ENCODE results near the gene KCNJ9.
"Not testable (repeated sequence)": the region's sequence is repeated elsewhere in the genome, so short reads cannot be mapped to it uniquely, and the experiment has no call there.

The KCNJ9 gene

DNA sequence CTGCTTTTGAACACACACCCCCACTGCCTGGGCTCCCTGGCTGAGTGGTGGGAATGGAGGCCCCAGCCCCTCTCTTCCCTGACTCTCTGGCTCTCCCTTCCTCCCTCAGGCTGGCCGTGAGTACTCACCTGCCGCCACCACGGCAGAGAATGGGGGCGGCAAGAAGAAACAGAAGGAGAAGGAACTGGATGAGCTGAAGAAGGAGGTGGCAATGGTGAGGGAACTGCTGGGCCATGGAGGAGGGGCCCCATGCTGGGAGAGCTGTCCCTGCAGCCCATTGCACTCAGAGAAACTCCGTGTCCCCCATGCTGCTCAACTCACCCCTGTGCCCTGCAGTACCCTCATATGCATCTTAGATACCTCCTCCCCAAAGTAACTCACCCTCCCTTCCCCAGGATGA is 39.5 kb downstream of the KCNJ9 start:
- FAIRE-seq = no peak
- no peak for DNase-seq (ENCODE audit: extremely low spot score, insufficient read length, low read depth)

DNA sequence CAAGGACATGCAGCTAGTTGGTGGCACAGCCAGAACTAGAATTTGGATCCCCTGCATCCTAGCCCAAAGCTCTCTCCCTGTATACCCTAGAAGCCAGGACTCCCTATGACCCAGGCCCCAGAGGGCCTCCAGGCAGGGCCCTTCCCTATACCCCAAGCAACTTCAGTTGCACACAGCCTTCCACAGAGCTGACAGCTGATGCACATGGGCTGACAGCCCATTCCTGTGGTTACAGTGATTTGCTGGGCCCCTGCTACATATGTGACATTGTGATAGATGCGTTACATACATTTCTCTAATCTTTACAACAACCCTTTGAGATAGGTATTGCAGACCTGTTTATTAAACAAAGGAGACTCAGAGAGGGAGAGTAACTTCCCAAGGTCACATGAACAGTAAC is 40.0 kb downstream of the KCNJ9 start:
- no peak for DNase-seq (ENCODE audit: extremely low spot score, insufficient read length, low read depth)
- no peak for FAIRE-seq

DNA sequence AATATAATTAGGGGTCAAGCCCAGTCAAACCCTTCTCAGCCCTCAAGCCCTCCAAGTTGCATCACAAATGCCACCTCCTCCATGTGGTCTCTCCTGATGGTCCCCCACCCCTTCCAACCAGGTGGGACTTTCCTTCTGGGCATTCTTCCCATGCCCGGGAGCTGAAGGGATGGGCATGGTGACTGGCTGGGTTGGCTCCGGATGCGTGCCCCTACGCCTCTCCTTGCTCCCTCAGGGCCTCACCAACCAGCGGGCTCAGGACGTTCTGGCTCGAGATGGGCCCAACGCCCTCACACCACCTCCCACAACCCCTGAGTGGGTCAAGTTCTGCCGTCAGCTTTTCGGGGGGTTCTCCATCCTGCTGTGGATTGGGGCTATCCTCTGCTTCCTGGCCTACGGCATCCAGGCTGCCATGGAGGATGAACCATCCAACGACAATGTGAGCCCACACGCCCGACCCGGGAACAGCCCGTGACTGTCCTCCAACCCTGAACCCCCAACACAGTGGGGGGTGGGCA is 41.7 kb downstream of the KCNJ9 start:
- DNase-seq (ENCODE audit: extremely low spot score, insufficient read length, low read depth) (no peak), FAIRE-seq (no peak)

DNA sequence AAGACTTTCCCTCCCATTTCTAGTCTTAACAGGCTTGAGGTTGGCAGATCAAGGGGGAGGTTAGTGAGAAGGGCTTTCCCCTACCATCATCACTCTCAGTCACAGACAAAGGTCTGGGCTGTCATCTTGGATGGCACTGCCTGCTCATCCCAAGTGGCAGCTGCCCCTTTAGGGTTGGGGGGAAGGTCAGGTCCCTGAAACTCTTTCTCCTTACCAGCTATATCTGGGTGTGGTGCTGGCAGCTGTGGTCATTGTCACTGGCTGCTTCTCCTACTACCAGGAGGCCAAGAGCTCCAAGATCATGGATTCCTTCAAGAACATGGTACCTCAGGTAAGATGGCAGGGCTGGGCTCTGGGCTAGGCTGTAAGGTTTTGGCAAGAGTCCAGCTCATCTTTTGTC is 42.4 kb downstream of the KCNJ9 start:
- no peak for DNase-seq (ENCODE audit: extremely low spot score, insufficient read length, low read depth)
- FAIRE-seq = no peak

DNA sequence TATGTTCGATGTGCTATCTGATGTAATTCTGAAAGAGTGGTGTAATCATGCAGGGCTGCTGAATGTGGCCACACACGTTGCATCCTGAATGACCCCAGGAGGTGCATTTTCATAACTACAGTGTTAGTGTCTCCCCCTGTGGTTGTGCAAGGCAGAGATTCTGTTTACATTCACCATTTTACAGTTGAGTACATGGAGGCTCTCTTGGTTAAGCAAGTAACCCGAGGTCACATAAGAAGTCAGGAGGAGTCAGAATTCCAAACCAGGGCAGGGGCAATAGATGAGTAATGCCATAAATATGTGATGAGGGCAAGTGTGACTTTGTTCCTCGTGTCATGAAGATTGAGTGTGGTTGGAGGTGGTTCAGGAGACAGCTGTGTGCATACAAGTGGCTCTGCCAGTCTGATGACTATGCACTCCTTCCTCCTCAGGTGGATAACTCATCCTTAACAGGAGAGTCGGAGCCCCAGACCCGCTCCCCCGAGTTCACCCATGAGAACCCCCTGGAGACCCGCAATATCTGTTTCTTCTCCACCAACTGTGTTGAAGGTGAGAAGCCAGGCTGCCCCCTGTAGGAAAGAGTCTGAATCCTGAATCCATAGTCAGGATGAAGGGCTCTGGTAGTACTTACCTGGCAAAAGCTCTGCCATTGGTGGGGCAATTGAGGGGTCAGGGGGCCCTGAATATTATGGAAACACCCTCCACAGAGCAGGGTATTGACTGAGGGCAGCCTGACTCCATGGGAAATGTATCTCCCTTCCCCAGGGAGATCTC is 43.6 kb downstream of the KCNJ9 start:
- FAIRE-seq (no peak), DNase-seq (ENCODE audit: extremely low spot score, insufficient read length, low read depth) (no peak)

DNA sequence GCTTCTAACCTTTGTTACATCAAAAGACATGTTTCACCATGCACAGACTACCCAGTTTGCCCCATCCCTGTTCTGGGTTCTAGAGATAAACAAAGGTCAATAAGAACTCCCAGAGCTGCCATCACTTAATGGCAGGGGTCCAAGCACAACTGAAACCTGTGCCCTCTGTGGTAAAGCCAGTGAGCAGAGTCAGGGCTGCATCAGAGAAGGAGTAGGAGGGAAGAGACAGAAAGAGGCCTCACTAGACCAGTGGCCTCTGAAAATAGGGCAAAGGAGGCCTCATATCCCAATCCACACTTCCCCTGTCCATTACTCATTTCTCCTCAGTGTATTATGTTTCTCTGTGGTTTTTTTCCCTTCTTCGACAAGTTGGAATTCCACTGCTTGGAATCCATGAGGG is 44.4 kb downstream of the KCNJ9 start:
- DNase-seq (ENCODE audit: extremely low spot score, insufficient read length, low read depth) = no peak
- FAIRE-seq = no peak

DNA sequence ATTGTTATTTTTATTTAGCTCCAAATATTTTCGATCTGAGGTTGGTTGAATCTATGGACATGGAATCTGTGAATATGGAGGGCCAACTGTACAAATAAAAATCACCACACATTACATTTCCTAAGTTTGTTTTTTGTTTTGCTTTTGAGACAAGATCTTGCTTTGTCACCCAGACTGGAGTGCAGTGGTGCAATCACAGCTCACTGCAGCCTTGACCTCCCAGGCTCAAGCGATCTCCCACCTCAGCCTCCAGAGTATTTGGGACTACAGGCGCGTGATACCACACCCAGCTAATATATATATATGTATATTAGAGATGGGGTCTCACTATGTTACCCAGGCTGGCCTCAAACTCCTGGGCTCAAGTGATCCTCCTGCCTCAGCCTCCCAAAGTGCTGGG is 45.0 kb downstream of the KCNJ9 start:
- FAIRE-seq; DNase-seq (ENCODE audit: extremely low spot score, insufficient read length, low read depth): not testable (repeated sequence)

DNA sequence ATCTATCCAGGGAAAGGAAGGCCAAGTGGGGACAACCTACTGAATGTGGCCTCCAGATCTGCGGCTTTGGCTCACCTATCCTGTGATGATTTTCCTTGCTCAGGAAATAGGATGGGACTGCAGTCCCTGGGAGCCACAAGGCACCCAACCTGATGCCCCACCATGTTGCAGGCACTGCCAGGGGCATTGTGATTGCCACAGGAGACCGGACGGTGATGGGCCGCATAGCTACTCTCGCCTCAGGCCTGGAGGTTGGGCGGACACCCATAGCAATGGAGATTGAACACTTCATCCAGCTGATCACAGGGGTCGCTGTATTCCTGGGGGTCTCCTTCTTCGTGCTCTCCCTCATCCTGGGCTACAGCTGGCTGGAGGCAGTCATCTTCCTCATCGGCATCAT is 46.0 kb downstream of the KCNJ9 start:
- no peak for DNase-seq (ENCODE audit: extremely low spot score, insufficient read length, low read depth)
- no peak for FAIRE-seq

DNA sequence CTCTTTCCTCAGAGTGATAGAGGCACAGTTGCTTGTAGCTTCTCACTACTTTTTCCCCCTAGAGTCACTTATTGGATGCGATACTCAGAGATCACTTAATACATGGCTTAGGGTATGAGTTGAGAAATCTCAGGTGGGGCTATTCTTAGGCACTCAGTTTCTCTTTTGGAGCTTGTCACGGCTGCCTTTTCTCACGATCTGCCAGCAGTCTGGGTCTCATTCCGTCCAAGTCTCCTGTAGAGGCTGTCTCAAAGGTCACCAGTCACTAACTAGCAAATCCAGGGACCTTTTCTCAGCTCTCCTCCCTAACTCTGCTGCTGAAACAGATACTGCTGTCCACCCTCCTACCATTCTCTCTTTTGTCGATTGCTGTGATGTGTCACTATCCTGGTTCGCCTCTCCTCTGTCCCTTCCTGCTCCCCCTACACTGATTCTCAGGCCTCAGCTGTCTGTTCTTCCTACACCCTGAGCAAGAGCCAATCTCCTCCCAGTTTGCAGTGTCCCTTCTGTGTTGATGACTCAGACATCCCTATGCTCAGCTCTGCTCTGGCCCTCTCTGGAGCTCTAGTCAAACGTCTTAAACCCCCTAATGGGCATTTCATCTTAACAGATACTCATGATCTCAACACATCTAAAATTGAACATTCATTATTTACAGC is 46.7 kb downstream of the KCNJ9 start:
- FAIRE-seq = no peak

DNA sequence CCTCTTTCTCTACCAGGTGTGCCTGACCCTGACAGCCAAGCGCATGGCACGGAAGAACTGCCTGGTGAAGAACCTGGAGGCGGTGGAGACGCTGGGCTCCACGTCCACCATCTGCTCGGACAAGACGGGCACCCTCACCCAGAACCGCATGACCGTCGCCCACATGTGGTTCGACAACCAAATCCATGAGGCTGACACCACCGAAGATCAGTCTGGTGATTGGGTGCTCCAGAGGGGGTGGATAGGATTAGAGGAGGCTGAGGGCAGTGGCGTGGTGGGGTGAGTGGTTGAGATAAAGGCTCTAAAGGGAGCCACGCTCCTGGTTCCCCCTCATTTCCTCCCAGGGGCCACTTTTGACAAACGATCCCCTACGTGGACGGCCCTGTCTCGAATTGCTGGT is 47.3 kb downstream of the KCNJ9 start:
- FAIRE-seq = no peak

More for the DNA sequence above, 46.7 kb downstream of the KCNJ9 start:
- DNase-seq (ENCODE audit: extremely low spot score, insufficient read length, low read depth) = no peak

DNA sequence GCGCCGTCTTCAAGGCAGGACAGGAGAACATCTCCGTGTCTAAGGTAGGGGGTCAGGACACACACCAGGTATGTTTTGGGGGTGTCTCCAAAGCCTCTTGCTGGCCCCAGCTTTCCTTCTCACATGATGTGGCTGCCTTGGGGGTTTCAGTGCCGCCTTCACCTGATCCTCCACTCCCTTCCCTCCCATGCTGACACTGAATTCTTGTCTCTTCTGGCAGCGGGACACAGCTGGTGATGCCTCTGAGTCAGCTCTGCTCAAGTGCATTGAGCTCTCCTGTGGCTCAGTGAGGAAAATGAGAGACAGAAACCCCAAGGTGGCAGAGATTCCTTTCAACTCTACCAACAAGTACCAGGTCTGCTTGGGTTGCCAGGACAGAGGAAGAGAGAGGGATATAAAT is 47.7 kb downstream of the KCNJ9 start:
- FAIRE-seq (no peak), DNase-seq (ENCODE audit: extremely low spot score, insufficient read length, low read depth) (no peak)

More for the DNA sequence above, 47.3 kb downstream of the KCNJ9 start:
- no peak for DNase-seq (ENCODE audit: extremely low spot score, insufficient read length, low read depth)

DNA sequence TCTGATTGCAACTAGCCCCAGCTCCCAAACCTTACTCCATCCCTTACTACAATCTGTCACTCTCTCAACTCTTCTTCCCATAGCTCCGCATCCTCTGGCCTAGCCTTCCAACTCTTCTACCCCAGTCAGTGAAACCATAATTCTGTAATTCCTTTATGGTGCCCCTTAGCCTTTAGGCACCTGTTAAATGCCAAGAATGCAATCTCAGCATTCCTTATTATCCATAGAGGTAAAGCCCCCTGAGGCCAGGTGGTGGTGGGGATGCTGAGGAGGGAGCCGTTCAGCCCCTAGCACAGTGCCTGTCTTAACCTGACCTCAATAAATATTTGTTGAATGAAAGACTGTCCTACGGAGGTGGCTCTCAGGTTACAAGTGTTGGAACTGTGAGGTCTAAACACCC is 48.2 kb downstream of the KCNJ9 start:
- DNase-seq (ENCODE audit: extremely low spot score, insufficient read length, low read depth) = no peak
- no peak for FAIRE-seq

DNA sequence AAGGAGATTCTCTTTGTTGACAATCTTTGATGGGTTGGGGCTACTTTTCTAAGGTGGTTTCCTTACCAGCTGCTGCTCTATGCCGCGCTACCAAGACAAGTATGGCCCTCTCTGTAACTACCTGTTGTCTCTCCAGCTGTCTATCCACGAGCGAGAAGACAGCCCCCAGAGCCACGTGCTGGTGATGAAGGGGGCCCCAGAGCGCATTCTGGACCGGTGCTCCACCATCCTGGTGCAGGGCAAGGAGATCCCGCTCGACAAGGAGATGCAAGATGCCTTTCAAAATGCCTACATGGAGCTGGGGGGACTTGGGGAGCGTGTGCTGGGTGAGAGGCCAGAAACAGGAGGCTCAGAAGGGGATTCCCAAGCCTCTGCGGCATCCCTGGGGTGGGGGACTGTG is 48.6 kb downstream of the KCNJ9 start:
- FAIRE-seq = no peak
- no peak for DNase-seq (ENCODE audit: extremely low spot score, insufficient read length, low read depth)

DNA sequence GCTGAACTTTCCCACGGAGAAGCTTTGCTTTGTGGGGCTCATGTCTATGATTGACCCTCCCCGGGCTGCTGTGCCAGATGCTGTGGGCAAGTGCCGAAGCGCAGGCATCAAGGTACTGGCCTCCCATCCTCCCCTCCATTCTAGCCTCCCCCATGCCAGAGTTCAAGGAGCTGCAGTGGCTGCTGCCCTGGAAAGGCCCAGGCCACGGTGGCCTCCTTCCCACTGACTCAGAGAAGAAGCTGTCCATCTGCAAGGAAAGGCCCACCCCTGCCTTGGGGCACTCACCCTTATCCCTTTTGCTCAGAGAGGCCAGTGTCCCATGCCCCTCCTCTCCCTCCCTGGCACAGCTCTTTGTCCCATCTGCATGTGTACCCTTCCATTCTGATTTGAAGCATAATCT is 49.1 kb downstream of the KCNJ9 start:
- FAIRE-seq = no peak

DNA sequence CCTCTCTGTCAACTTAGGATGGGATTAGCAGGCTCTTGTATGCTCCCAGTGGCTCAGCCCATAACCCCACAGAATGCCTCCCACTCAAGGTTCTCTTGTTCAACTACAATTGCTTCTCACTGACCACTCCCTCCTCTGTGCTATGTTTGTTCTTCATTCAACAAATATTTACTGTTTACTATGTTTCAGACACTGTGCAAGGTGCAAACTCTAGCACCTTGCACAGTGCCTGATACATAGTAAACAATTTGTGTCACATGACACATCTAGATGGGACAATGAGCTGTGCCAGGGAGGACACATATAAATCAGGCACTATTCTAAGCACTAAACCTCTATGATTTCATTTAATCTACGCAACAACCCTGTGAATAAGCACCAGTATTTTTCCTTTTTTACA is 49.6 kb downstream of the KCNJ9 start:
- DNase-seq (ENCODE audit: extremely low spot score, insufficient read length, low read depth) (no peak), FAIRE-seq (no peak)

More for the DNA sequence above, 49.1 kb downstream of the KCNJ9 start:
- DNase-seq (ENCODE audit: extremely low spot score, insufficient read length, low read depth) = no peak

DNA sequence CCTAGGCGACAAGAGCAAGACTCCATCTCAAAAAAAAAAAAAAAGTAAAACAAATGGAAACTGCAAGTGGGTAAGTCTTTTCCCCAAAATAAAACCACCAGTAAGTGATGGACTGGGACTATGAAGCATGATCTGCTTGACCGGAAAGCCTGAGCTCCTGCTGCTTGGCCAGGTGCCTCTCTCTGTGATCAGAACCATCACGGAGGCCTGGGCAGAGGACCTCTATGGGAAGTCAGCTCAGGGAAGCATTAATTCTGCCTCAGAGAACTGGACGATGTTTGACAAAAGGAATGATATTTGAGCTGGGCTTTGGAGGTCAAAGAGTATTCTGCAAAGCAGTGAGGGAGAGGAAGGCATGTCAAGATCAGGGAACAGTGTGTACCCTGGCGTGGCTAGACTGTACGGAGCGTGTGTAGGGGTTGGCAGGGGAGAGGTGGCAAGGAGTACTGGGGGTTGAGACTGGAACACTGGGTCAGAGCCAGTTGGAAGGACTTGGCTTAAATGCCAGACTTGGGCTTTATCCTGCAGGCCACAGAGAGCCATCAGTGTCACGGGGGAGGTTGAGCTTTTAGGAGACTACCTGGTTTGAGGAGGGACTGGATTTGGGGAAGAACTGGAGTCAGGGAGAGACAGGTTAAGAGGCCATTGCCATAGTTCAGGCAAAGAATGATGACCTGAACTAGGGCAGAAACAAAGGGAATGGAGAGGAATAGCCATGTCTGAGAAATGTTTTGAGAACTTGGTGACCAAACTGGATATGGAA is 50.6 kb downstream of the KCNJ9 start:
- no peak for DNase-seq (ENCODE audit: extremely low spot score, insufficient read length, low read depth)
- no peak for FAIRE-seq

DNA sequence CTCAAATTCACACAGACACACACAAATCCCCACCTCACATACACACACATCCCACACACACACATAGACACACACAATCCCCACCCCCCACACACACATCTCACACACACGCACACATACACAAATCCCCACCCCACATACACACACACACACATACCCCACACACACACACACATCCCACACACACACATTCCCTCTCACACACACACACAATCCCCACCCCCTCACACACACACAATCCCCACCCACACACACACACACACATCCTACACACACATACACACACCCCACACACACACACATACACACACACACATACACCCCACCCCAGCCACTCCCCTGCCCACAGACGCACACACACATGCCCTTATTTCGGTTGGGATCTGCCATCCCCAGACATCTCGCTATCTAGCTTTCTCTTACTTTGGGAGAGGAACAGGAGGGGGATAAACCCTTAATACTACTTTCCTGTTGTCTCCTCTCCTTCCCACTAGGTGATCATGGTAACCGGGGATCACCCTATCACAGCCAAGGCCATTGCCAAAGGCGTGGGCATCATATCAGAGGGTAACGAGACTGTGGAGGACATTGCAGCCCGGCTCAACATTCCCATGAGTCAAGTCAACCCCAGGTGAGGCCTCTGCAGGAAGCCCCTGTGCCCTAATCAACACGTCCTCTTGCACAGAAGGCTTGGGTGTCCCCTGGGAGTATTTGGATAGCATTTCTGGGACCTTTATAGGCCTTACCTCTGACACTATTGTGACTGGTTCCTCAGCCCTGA is 52.8 kb downstream of the KCNJ9 start:
- FAIRE-seq = no peak
- DNase-seq (ENCODE audit: extremely low spot score, insufficient read length, low read depth) = no peak

DNA sequence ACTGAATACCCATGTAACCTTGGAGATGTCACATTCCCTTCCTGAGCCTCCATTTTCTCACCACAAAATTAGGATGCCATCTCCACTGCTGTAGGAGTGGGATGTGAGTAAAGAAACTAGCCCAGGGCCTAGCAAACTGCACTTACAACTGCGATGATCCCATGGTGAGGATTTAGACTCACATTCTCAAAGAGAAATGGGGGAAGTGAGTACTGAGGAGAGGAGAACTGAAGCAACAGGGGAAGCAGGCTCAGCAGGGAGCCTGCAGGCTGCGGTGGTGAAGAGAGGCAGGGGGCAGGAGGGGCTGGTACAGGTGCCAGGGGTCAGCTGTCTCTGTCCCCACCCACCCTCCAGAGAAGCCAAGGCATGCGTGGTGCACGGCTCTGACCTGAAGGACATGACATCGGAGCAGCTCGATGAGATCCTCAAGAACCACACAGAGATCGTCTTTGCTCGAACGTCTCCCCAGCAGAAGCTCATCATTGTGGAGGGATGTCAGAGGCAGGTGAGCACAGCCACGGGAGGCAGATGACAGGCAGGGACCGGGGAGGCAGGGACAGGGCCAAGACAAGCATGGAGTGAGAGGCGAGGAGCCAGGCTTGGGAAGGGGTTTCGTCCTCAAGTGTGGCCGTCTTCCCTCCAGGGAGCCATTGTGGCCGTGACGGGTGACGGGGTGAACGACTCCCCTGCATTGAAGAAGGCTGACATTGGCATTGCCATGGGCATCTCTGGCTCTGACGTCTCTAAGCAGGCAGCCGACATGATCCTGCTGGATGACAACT is 53.6 kb downstream of the KCNJ9 start:
- DNase-seq (ENCODE audit: extremely low spot score, insufficient read length, low read depth) (no peak), FAIRE-seq (no peak)
